B cell (primary cell): ENCODE measurements around the gene FOXS1. TPM values are rescaled to one million over a fixed set of nuclear protein-coding genes. Genes with fewer than 3 reads are reported as not detected.

Source experiments
- ATAC-seq: fragments of 200-7000 bp; cut with Tn5 transposase; one replicate; pipeline ENCODE4 v1.10.0; 2021; ENCODE audit warnings: low read depth, mild to moderate bottlenecking, moderate number of reproducible peaks, moderate library complexity
- CTCF ChIA-PET: fragments of 350-600 bp; sonication (Branson Sonifier 250); formaldehyde crosslinking; loops from one replicate; lab custom pipeline; 2021; ENCODE audit warnings: antibody characterized with exemption, inconsistent platforms; lab: Charles Lee
- POLR2A ChIA-PET: fragments of 350-600 bp; sonication (Branson Sonifier 250); formaldehyde crosslinking; loops from one replicate; lab custom pipeline; 2021; ENCODE audit warnings: antibody characterized with exemption; lab: Charles Lee
- DNase-seq: peaks from one replicate; pipeline ENCODE4 v3.0.0; 2013
- H2AFZ ChIP-seq: 2 replicates; pipeline ENCODE4 v1.6.1; 2012; ENCODE audit warnings: mild to moderate bottlenecking, low read depth, low read length; ENCODE audit not compliant: insufficient read depth, poor library complexity, severe bottlenecking
- H3K27ac ChIP-seq, 2 donors: 1 replicate in 1 of 2; 2 replicates in 1 of 2; pipeline ENCODE4 v1.5.1; 2012 to 2013; ENCODE audit warnings: low read length in 2 of 2, mild to moderate bottlenecking in 2 of 2, moderate library complexity in 1 of 2
- H3K27me3 ChIP-seq, 4 experiments: fragments of 200-600 bp in 1 of 4; sonication (generic) in 1 of 4; replicated peaks in 1 of 4; 1 replicate in 2 of 4; 2 replicates in 2 of 4; pipeline versions ENCODE4 v1.6.1 to v1.7.0; 2013 to 2016; ENCODE audit warnings: low read length in 3 of 4, mild to moderate bottlenecking in 2 of 4, mixed read lengths in 1 of 4, moderate library complexity in 1 of 4; ENCODE audit not compliant: insufficient read depth in 4 of 4, control insufficient read depth in 3 of 4; ENCODE audit errors: control extremely low read depth in 1 of 4
- H3K36me3 ChIP-seq, 2 experiments: replicated peaks in 1 of 2; 1 replicate in 1 of 2; 2 replicates in 1 of 2; pipeline versions ENCODE4 v1.6.1 to v1.7.1; 2013; ENCODE audit warnings: low read length in 1 of 2; ENCODE audit not compliant: insufficient read depth in 2 of 2, control insufficient read depth in 1 of 2; ENCODE audit errors: control extremely low read depth in 1 of 2, extremely low read depth in 1 of 2
- H3K4me1 ChIP-seq, 2 donors: fragments of 200-600 bp in 1 of 2; sonication (generic) in 1 of 2; 1 replicate in 1 of 2; 2 replicates in 1 of 2; pipeline versions ENCODE4 v1.5.1 to v1.6.1; 2013 to 2017; ENCODE audit warnings: low read length in 2 of 2; ENCODE audit not compliant: control insufficient read depth in 2 of 2, insufficient read depth in 2 of 2
- H3K4me2 ChIP-seq: replicated peaks from 2 replicates; pipeline ENCODE3; 2012; ENCODE audit warnings: mild to moderate bottlenecking, low read depth, low read length; ENCODE audit not compliant: poor library complexity, severe bottlenecking
- H3K4me3 ChIP-seq, 5 experiments: fragments of 200-600 bp in 1 of 5; sonication (generic) in 1 of 5; 1 replicate in 3 of 5; 2 replicates in 2 of 5; pipeline versions ENCODE4 v1.5.1 to v1.7.0; 2011 to 2016; ENCODE audit warnings: low read length in 4 of 5, mild to moderate bottlenecking in 4 of 5, low read depth in 2 of 5, control low read depth in 1 of 5, moderate library complexity in 1 of 5; ENCODE audit not compliant: insufficient read depth in 1 of 5; ENCODE audit errors: control extremely low read depth in 1 of 5, extremely low read depth in 1 of 5
- H3K79me2 ChIP-seq: fragments of 200-600 bp; sonication (generic); one replicate; pipeline ENCODE4 v1.6.0; 2016; ENCODE audit warnings: low read length; ENCODE audit not compliant: control insufficient read depth, insufficient read depth
- H3K9ac ChIP-seq: fragments of 200-600 bp; sonication (generic); 2 replicates; pipeline ENCODE4 v1.6.1; 2017; ENCODE audit warnings: mild to moderate bottlenecking, low read length, moderate library complexity
- H3K9me3 ChIP-seq, 3 donors: one replicate each; pipeline versions ENCODE4 v1.6.1 to v1.7.1; 2013; ENCODE audit warnings: low read length in 2 of 3; ENCODE audit not compliant: control insufficient read depth in 2 of 3, insufficient read depth in 1 of 3; ENCODE audit errors: control extremely low read depth in 1 of 3
- H4K20me1 ChIP-seq: 2 replicates; pipeline ENCODE4 v1.6.0; 2012; ENCODE audit warnings: mild to moderate bottlenecking, low read length; ENCODE audit not compliant: insufficient read depth, control insufficient read depth, poor library complexity, severe bottlenecking
- H3K27ac Mint-ChIP-seq: one replicate; pipeline ENCODE4 v1.8.0; 2021; ENCODE audit warnings: mixed read lengths
- H3K27me3 Mint-ChIP-seq: one replicate; pipeline ENCODE4 v1.8.0; 2021; ENCODE audit warnings: mixed read lengths
- H3K4me1 Mint-ChIP-seq: one replicate; pipeline ENCODE4 v1.8.0; 2021; ENCODE audit warnings: mixed read lengths
- H3K4me3 Mint-ChIP-seq: one replicate; pipeline ENCODE4 v1.8.0; 2021; ENCODE audit warnings: mixed read lengths
- H3K9me3 Mint-ChIP-seq: one replicate; pipeline ENCODE4 v1.8.0; 2022; ENCODE audit warnings: mixed read lengths; ENCODE audit not compliant: insufficient read depth
- CTCF ChIP-seq: fragments of 200-600 bp; IDR thresholded peaks from one replicate; pipeline ENCODE4 v1.8.0; 2022; ENCODE audit warnings: antibody characterized with exemption, mild to moderate bottlenecking
- EZH2 ChIP-seq: IDR thresholded peaks from 2 replicates; pipeline ENCODE4 v1.6.1; 2012; ENCODE audit warnings: borderline replicate concordance, low read depth, mild to moderate bottlenecking, moderate library complexity, low read length; ENCODE audit not compliant: insufficient read depth, poor library complexity, severe bottlenecking
- WGBS: methylation state at CpG from one replicate; pipeline ENCODE4 v1.1.5; 2013; ENCODE audit warnings: missing lambda C conversion rate; ENCODE audit not compliant: insufficient coverage; 5-methylcytosine and 5-hydroxymethylcytosine counted together
- intact Hi-C: fragments of 100-400 bp; cut with micrococcal nuclease; formaldehyde crosslinking; loops from one replicate; pipeline ENCODE4 v1.10.0; 2022
- polyA plus RNA-seq: library from polyadenylated mRNA; depleted of rRNA; stranded (reverse); fragments of >200 nt; gene quantifications from 2 replicates; pipeline ENCODE4 v1.2.3, GENCODE V29; 2012
- total RNA-seq, 2 donors: library from RNA; stranded (reverse); fragments of 120-200 nt in 1 of 2; gene quantifications; 1 replicate in 1 of 2; 2 replicates in 1 of 2; pipeline versions ENCODE4 v1.2.3 to v1.2.4, GENCODE V29; 2013 to 2022

Gene FOXS1
- total and polyA plus RNA-seq, 2 donors (not counting 1 experiment from before 2014, with no cell fraction given): not detected

GRCh38 chr20:31851240-31851955, 6.0 kb upstream of the FOXS1 start:
- intact Hi-C loops: loop anchor here (5.0 kb wide), 1 partner anchor 166 kb away; no protein-coding TSS in a partner anchor
- Mint-ChIP-seq H3K9me3 (no peaks in the 10 kb centered on the region), H3K27ac (no peak overlapping the region), H3K4me3 (no peak overlapping the region), H3K4me1 (no peaks in the 10 kb centered on the region), H3K27me3 (peaks cover 23% of the 10 kb centered on the region)
- H3K36me3 ChIP-seq: no peaks in the 10 kb centered on the region
- H4K20me1 ChIP-seq: no peaks in the 10 kb centered on the region
- no peak overlapping the region for H2AFZ ChIP-seq
- ATAC-seq (no peak), DNase-seq (no peak)
- no peaks in the 10 kb centered on the region for H3K4me1 ChIP-seq
- peaks cover 0 to 24% (median 2%) of the 10 kb centered on the region in 4 experiments for H3K27me3 ChIP-seq
- CTCF ChIA-PET: interaction anchor here (0.6 to 8.7 kb wide), 15 partner anchors 14 to 240 kb away, joined by 3 to 187 read pairs (median 9); partner anchors contain the start of gene PDRG1
- no peak overlapping the region for H3K4me2 ChIP-seq
- no peaks in the 10 kb centered on the region for H3K9me3 ChIP-seq
- no peak overlapping the region for H3K27ac ChIP-seq
- no peak for TF ChIP-seq CTCF
- POLR2A ChIA-PET: interaction anchor here (0.7 kb wide), 1 partner anchor 100 kb away, joined by 3 read pairs; the partner anchor contains the start of gene PDRG1
- 92% methylated on average over 10 of the region's 11 CpGs for WGBS
- no peak overlapping the region for H3K4me3 ChIP-seq
- H3K9ac ChIP-seq: no peak overlapping the region
- no peaks in the 10 kb centered on the region for H3K79me2 ChIP-seq

GRCh38 chr20:31849306-31849930, 4.0 kb upstream of the FOXS1 start:
- H3K9me3 Mint-ChIP-seq: no peaks in the 10 kb centered on the region
- no peak overlapping the region for H3K4me3 Mint-ChIP-seq
- H3K36me3 ChIP-seq: no peaks in the 10 kb centered on the region
- CTCF ChIA-PET: interaction anchor here (0.9 to 8.7 kb wide), 5 partner anchors 26 to 242 kb away, joined by 4 to 187 read pairs (median 22); partner anchors contain the start of gene PDRG1
- H3K9ac ChIP-seq: no peak overlapping the region
- TF ChIP-seq EZH2 (no peak), CTCF (no peak)
- H3K9me3 ChIP-seq: no peaks in the 10 kb centered on the region
- peaks cover 0 to 20% (median 2%) of the 10 kb centered on the region in 4 experiments for H3K27me3 ChIP-seq
- no peak overlapping the region for H3K4me2 ChIP-seq
- intact Hi-C loops: no loop called here
- H3K79me2 ChIP-seq: no peaks in the 10 kb centered on the region
- no peaks in the 10 kb centered on the region for H4K20me1 ChIP-seq
- H2AFZ ChIP-seq: no peak overlapping the region
- DNase-seq (no peak), ATAC-seq (no peak)
- H3K27ac ChIP-seq: no peak overlapping the region
- H3K4me1 Mint-ChIP-seq: no peaks in the 10 kb centered on the region
- no peak overlapping the region for H3K27ac Mint-ChIP-seq
- peaks cover 23% of the 10 kb centered on the region for H3K27me3 Mint-ChIP-seq
- 62% methylated on average over 39 of the region's 45 CpGs for WGBS
- POLR2A ChIA-PET: no interaction called here
- no peaks in the 10 kb centered on the region for H3K4me1 ChIP-seq
- H3K4me3 ChIP-seq: no peak overlapping the region
